GM21619 (cell line): ENCODE results near the gene C1orf226.

Experiments used
- ATAC-seq: cut with Tn5 transposase; IDR thresholded peaks from one replicate; pipeline ENCODE4 v1.9.1; 2021; ENCODE audit not compliant: unreplicated experiment

C1orf226 gene

GRCh38 chr1:162365284-162366020, 16.1 kb upstream of the C1orf226 start:
- no peak for ATAC-seq

GRCh38 chr1:162366149-162366548, 15.4 kb upstream of the C1orf226 start:
- no peak for ATAC-seq

- no peak for ATAC-seq
These were observed 14.9 kb upstream of the C1orf226 start for GRCh38 chr1:162366671-162367070.

GRCh38 chr1:162367073-162367472, 14.5 kb upstream of the C1orf226 start:
- no peak for ATAC-seq

GRCh38 chr1:162367772-162368171, 13.8 kb upstream of the C1orf226 start:
- ATAC-seq, result no peak

- no peak for ATAC-seq
These were observed 13.1 kb upstream of the C1orf226 start for GRCh38 chr1:162368451-162368850.

GRCh38 chr1:162369571-162369970, 12.0 kb upstream of the C1orf226 start:
- no peak for ATAC-seq

GRCh38 chr1:162370161-162370560, 11.4 kb upstream of the C1orf226 start:
- no peak for ATAC-seq

- no peak for ATAC-seq
These were observed 10.8 kb upstream of the C1orf226 start for GRCh38 chr1:162370721-162371120.

- ATAC-seq, result no peak
These were observed 9.9 kb upstream of the C1orf226 start for GRCh38 chr1:162371611-162372010.

GRCh38 chr1:162372159-162373071, 9.1 kb upstream of the C1orf226 start:
- no peak for ATAC-seq

- no peak for ATAC-seq
These were observed 8.5 kb upstream of the C1orf226 start for GRCh38 chr1:162373072-162373427.

GRCh38 chr1:162373541-162374260, 7.8 kb upstream of the C1orf226 start:
- ATAC-seq, result no peak

- no peak for ATAC-seq
These were observed 7.1 kb upstream of the C1orf226 start for GRCh38 chr1:162374406-162374805.

GRCh38 chr1:162375463-162375862, 6.1 kb upstream of the C1orf226 start:
- no peak for ATAC-seq

- ATAC-seq, result no peak
These were observed 4.8 kb upstream of the C1orf226 start, which contains the start of gene SPATA46 for GRCh38 chr1:162376691-162377090. Gene SPATA46 (minus strand): TSS chr1:162376854. CDS start chr1:162376790, 64 bp downstream.

GRCh38 chr1:162380061-162380846, 1.3 kb upstream of the C1orf226 start:
- no peak for ATAC-seq

- ATAC-seq, result no peak
These were observed 618 bp downstream of the C1orf226 start for GRCh38 chr1:162381941-162382750.

- ATAC-seq, result no peak
These were observed 1.6 kb downstream of the C1orf226 start for GRCh38 chr1:162383091-162383490.

GRCh38 chr1:162383516-162383915, 2.0 kb downstream of the C1orf226 start:
- no peak for ATAC-seq
